ENCODE measurements around the gene ATP6V1B1. TPM values are rescaled to one million over a fixed set of nuclear protein-coding genes. Genes with fewer than 3 reads are reported as not detected.

The ATP6V1B1 gene
- total RNA-seq, 4 donors from 2014 or later = 22.7 to 66.9 (median 39.5) TPM

DNA sequence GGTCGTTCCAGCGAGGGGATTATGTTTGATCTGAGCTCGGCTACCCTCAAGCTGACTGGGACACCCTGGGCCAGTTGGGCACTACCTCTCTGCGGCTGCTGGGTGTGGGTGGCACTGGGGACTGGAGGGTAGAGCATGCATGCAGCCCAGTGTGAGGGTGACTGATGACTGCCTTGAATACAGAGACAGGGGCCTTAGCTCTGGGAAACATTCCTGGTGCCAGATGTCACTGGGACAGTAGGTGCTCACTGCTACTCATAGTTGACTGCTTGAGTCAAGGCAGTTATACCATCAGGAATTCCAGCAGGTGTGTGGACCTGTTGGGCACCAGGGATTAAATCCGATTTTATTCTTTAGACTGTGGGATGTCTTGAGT is 33.6 kb upstream of the ATP6V1B1 start:
- TF ChIP-seq CTCF (IDR thresholded peaks at IDR 0.05) (no peak), POLR2AphosphoS5 (IDR thresholded peaks at IDR 0.05) (no peak), EP300 (IDR thresholded peaks at IDR 0.05) (no peak), POLR2A (IDR thresholded peaks at IDR 0.05) (no peak)
- H3K9me3 ChIP-seq = no peaks in the 10 kb centered on the region
- H3K27me3 ChIP-seq = peaks cover 100% of the 10 kb centered on the region
- peaks cover 41% of the 10 kb centered on the region for H3K4me1 ChIP-seq
- DNase-seq (ENCODE audit: low spot score in 2 of 2) = no peak
- no peaks in the 10 kb centered on the region for H3K36me3 ChIP-seq
- peak overlapping the region; percentile 65 for H3K4me3 ChIP-seq
- 60% methylated on average over 5 of the region's 5 CpGs for WGBS
- no peak overlapping the region for H3K27ac ChIP-seq

GRCh38 chr2:70902579-70902978 is 33.1 kb upstream of the ATP6V1B1 start:
- Histone ChIP-seq H3K27me3 (peaks cover 100% of the 10 kb centered on the region), H3K27ac (no peak overlapping the region), H3K4me3 (no peak overlapping the region), H3K9me3 (no peaks in the 10 kb centered on the region), H3K36me3 (no peaks in the 10 kb centered on the region), H3K4me1 (peaks cover 42% of the 10 kb centered on the region)
- TF ChIP-seq CTCF (IDR thresholded peaks at IDR 0.05) = no peak
- TF ChIP-seq POLR2AphosphoS5 (IDR thresholded peaks at IDR 0.05) = no peak
- TF ChIP-seq EP300 (IDR thresholded peaks at IDR 0.05) = no peak
- no peak for TF ChIP-seq POLR2A (IDR thresholded peaks at IDR 0.05)
- 94% methylated on average over 2 of the region's 2 CpGs for WGBS
- DNase-seq (ENCODE audit: low spot score in 2 of 2) = no peak

DNA sequence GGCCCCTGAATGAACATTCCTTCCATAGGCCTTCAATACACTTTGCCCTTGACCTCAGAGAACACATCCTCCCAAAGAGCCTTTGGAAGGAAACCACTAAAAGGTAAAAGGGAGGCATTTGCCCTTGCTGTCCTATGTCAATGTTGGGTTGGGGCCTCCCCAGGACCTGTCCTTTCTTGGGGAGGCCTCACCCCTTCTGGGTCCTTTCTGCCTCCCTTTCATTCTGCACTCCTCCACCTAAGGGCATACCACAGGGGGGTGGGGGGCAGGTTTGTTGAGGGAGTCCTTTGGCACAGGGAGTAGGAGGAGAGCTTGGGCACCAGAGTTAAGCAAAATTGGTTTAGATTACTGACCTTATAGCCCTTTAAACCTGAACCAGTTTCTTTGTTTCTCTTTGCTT is 32.5 kb upstream of the ATP6V1B1 start:
- H3K9me3 ChIP-seq = no peaks in the 10 kb centered on the region
- TF ChIP-seq CTCF (IDR thresholded peaks at IDR 0.05) = no peak
- no peak for TF ChIP-seq EP300 (IDR thresholded peaks at IDR 0.05)
- TF ChIP-seq POLR2A (IDR thresholded peaks at IDR 0.05) = no peak
- no peak for TF ChIP-seq POLR2AphosphoS5 (IDR thresholded peaks at IDR 0.05)
- peaks cover 100% of the 10 kb centered on the region for H3K27me3 ChIP-seq
- H3K36me3 ChIP-seq = no peaks in the 10 kb centered on the region
- DNase-seq (ENCODE audit: low spot score in 2 of 2) = no peak
- no peak overlapping the region for H3K4me3 ChIP-seq
- peaks cover 37% of the 10 kb centered on the region for H3K4me1 ChIP-seq
- H3K27ac ChIP-seq = no peak overlapping the region

- Histone ChIP-seq H3K27ac (no peak overlapping the region), H3K4me3 (no peak overlapping the region), H3K36me3 (no peaks in the 10 kb centered on the region), H3K4me1 (peaks cover 37% of the 10 kb centered on the region), H3K27me3 (peaks cover 100% of the 10 kb centered on the region), H3K9me3 (no peaks in the 10 kb centered on the region)
- DNase-seq (ENCODE audit: low spot score in 2 of 2) = no peak
- 76% methylated on average over 20 of the region's 25 CpGs for WGBS
- no peak for TF ChIP-seq EP300 (IDR thresholded peaks at IDR 0.05)
- TF ChIP-seq CTCF (IDR thresholded peaks at IDR 0.05) = no peak
- TF ChIP-seq POLR2A (IDR thresholded peaks at IDR 0.05) = no peak
- TF ChIP-seq POLR2AphosphoS5 (IDR thresholded peaks at IDR 0.05) = no peak
Measured at GRCh38 chr2:70903641-70904340, 31.9 kb upstream of the ATP6V1B1 start.

GRCh38 chr2:70904371-70905216 is 31.1 kb upstream of the ATP6V1B1 start:
- 64% methylated on average over 44 of the region's 56 CpGs for WGBS
- H3K9me3 ChIP-seq = no peaks in the 10 kb centered on the region
- H3K4me3 ChIP-seq = no peak overlapping the region
- no peak overlapping the region for H3K27ac ChIP-seq
- no peak for DNase-seq (ENCODE audit: low spot score in 2 of 2)
- H3K4me1 ChIP-seq = peaks cover 33% of the 10 kb centered on the region
- TF ChIP-seq EP300 (IDR thresholded peaks at IDR 0.05) (no peak), POLR2A (IDR thresholded peaks at IDR 0.05) (no peak), CTCF (IDR thresholded peaks at IDR 0.05) (no peak), POLR2AphosphoS5 (IDR thresholded peaks at IDR 0.05) (no peak)
- H3K27me3 ChIP-seq = peaks cover 98% of the 10 kb centered on the region
- H3K36me3 ChIP-seq = no peaks in the 10 kb centered on the region

Data from suprapubic skin (tissue), 4 donors.